ENCODE results near the gene HRK. TPM values are rescaled to one million over a fixed set of nuclear protein-coding genes. Genes with fewer than 3 reads are reported as not detected.

Gene HRK
- total and polyA plus RNA-seq, 2 of the 13 experiments (the other 11 are each of a cell fraction or from before 2014, with no cell fraction given), result 0.02 TPM; not detected in 1

DNA sequence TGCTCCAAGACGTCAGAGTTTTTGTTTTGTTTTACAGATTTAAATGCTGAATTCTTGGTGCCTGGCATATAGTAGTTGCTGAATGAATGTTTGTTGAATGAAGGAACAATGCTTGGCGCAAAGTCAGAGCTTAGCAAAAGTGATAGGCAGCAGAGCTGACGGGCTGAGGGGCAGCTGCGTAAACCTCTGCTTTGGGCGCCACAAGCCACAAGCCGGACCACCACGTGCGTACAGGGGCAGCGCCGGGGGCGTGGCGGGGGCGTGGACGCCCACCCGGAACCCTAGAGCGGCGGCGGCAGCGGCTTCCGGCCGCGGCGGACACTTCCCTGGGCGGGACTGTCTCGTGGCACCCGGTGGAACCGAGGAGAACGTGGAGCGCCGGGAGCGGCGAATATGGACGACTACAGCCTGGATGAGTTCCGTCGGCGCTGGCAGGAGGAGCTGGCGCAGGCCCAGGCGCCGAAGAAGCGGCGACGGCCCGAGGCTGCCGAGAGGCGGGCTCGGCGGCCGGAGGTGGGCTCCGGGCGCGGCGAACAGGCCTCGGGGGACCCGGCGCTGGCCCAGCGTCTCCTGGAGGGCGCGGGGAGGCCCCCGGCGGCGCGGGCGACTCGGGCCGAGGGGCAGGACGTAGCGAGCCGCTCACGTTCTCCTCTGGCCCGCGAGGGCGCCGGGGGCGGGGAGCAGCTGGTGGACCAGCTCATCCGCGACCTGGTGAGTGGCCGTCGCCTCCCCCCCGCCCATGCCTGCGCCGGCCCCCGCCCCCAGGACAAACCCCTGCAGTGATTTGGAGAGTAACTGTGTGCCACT is 29.6 kb upstream of the HRK start, which contains the start of gene FBXW8 (continued):
- TF ChIP-seq, protein P1, sequence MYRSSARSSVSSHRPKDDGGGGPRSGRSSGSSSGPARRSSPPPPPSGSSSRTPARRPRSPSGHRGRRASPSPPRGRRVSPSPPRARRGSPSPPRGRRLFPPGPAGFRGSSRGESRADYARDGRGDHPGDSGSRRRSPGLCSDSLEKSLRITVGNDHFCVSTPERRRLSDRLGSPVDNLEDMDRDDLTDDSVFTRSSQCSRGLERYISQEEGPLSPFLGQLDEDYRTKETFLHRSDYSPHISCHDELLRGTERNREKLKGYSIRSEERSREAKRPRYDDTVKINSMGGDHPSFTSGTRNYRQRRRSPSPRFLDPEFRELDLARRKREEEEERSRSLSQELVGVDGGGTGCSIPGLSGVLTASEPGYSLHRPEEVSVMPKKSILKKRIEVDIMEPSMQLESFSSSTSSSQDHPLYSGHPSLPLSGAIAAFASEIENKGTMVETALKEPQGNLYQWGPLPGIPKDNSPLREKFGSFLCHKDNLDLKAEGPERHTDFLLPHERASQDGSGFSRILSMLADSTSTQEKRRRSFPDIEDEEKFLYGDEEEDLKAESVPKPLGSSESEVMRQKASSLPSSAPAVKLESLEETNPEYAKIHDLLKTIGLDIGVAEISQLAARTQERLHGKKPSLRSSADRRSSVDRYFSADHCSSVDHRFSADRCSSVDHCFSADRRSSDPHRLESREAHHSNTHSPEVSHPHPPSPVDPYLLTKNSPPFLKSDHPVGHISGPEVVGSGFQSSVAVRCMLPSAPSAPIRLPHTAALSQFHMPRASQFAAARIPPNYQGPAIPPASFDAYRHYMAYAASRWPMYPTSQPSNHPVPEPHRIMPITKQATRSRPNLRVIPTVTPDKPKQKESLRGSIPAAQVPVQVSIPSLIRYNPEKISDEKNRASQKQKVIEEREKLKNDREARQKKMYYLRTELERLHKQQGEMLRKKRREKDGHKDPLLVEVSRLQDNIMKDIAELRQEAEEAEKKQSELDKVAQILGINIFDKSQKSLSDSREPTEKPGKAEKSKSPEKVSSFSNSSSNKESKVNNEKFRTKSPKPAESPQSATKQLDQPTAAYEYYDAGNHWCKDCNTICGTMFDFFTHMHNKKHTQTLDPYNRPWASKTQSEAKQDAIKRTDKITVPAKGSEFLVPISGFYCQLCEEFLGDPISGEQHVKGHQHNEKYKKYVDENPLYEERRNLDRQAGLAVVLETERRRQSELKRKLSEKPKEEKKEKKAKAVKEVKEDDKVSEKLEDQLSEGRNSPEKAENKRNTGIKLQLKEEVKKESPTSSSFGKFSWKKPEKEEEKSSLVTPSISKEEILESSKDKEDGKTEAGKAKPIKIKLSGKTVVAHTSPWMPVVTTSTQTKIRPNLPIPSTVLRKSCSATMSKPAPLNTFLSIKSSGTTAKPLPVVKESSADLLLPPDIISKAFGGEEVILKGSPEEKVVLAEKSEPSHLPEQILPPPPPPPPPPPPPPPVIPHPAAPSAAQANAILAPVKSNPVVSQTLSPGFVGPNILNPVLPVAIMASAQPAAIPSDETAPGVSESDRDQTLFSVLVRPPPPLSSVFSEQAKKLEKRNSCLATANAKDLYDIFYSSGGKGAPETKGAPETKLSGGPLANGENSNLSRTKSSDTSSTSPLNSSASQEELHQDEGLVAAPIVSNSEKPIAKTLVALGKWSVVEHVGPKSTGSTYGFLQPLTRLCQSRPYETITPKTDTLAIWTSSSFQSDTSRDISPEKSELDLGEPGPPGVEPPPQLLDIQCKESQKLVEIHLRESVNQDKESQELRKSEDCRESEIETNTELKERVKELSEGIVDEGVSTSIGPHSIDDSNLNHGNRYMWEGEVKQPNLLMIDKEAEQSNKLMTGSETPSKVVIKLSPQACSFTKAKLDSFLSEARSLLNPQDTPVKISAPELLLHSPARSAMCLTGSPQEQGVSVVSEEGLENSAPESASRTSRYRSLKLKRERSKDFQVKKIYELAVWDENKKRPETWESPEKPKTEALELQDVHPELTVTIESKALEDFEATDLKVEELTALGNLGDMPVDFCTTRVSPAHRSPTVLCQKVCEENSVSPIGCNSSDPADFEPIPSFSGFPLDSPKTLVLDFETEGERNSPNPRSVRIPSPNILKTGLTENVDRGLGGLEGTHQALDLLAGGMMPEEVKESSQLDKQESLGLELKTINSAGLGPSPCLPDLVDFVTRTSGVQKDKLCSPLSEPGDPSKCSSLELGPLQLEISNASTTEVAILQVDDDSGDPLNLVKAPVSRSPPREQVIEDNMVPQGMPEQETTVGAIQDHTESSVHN (CRISPR knock-in tag; IDR thresholded peaks at IDR 0.05), result peak; percentile 81; the same call in 1 of the 2 replicates
- TF ChIP-seq, protein P2, sequence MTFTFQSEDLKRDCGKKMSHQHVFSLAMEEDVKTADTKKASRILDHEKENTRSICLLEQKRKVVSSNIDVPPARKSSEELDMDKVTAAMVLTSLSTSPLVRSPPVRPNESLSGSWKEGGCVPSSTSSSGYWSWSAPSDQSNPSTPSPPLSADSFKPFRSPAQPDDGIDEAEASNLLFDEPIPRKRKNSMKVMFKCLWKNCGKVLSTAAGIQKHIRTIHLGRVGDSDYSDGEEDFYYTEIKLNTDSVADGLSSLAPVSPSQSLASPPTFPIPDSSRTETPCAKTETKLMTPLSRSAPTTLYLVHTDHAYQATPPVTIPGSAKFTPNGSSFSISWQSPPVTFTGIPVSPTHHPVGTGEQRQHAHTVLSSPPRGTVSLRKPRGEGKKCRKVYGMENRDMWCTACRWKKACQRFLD (CRISPR knock-in tag; IDR thresholded peaks at IDR 0.05; ENCODE audit: borderline replicate concordance), result peak; percentile 57; the same call in 1 of the 2 replicates
- TF ChIP-seq ZNF234 (CRISPR knock-in tag; conservative IDR thresholded peaks at IDR 0.05), result peak; percentile 84; the same call in 1 of the 2 replicates
- peak; percentile 71; the same call in 1 of the 2 replicates for TF ChIP-seq ZNF749 (CRISPR knock-in tag; IDR thresholded peaks at IDR 0.05; ENCODE audit: borderline replicate concordance)
- TF ChIP-seq FOXA1 (IDR thresholded peaks at IDR 0.05), result no peak
- no peak for TF ChIP-seq FOXA1 (CRISPR knock-in tag; IDR thresholded peaks at IDR 0.05)
- peak; percentile 85; the same call in 1 of the 2 replicates for TF ChIP-seq ZNF619 (CRISPR knock-in tag; IDR thresholded peaks at IDR 0.05)
- no peak for TF ChIP-seq SRF (IDR thresholded peaks at IDR 0.05; ENCODE audit: low read depth, low read length)
- TF ChIP-seq, protein P3, sequence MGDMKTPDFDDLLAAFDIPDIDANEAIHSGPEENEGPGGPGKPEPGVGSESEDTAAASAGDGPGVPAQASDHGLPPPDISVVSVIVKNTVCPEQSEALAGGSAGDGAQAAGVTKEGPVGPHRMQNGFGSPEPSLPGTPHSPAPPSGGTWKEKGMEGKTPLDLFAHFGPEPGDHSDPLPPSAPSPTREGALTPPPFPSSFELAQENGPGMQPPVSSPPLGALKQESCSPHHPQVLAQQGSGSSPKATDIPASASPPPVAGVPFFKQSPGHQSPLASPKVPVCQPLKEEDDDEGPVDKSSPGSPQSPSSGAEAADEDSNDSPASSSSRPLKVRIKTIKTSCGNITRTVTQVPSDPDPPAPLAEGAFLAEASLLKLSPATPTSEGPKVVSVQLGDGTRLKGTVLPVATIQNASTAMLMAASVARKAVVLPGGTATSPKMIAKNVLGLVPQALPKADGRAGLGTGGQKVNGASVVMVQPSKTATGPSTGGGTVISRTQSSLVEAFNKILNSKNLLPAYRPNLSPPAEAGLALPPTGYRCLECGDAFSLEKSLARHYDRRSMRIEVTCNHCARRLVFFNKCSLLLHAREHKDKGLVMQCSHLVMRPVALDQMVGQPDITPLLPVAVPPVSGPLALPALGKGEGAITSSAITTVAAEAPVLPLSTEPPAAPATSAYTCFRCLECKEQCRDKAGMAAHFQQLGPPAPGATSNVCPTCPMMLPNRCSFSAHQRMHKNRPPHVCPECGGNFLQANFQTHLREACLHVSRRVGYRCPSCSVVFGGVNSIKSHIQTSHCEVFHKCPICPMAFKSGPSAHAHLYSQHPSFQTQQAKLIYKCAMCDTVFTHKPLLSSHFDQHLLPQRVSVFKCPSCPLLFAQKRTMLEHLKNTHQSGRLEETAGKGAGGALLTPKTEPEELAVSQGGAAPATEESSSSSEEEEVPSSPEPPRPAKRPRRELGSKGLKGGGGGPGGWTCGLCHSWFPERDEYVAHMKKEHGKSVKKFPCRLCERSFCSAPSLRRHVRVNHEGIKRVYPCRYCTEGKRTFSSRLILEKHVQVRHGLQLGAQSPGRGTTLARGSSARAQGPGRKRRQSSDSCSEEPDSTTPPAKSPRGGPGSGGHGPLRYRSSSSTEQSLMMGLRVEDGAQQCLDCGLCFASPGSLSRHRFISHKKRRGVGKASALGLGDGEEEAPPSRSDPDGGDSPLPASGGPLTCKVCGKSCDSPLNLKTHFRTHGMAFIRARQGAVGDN (CRISPR knock-in tag; IDR thresholded peaks at IDR 0.05), result peak; percentile 96
- TF ChIP-seq, protein P4, sequence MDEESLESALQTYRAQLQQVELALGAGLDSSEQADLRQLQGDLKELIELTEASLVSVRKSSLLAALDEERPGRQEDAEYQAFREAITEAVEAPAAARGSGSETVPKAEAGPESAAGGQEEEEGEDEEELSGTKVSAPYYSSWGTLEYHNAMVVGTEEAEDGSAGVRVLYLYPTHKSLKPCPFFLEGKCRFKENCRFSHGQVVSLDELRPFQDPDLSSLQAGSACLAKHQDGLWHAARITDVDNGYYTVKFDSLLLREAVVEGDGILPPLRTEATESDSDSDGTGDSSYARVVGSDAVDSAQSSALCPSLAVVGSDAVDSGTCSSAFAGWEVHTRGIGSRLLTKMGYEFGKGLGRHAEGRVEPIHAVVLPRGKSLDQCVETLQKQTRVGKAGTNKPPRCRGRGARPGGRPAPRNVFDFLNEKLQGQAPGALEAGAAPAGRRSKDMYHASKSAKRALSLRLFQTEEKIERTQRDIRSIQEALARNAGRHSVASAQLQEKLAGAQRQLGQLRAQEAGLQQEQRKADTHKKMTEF (CRISPR knock-in tag; IDR thresholded peaks at IDR 0.05), result peak; percentile 88; the same call in 1 of the 2 replicates
